Astrocyte (in vitro differentiated cells and primary cell): Measurements from ENCODE around the gene ZYG11B. TPM values are rescaled to one million over a fixed set of nuclear protein-coding genes. Genes with fewer than 3 reads are reported as not detected.

ENCODE experiments used
- DNase-seq: peaks from one replicate; pipeline ENCODE4 v3.0.0-alpha.2; 2010; ENCODE audit warnings: low read depth
- FAIRE-seq: peaks from 2 replicates; lab custom pipeline; 2011; peaks lifted over from hg19 to GRCh38; lab: Jason Lieb, UNC
- H2AFZ ChIP-seq: 2 replicates; pipeline ENCODE4 v1.6.0; 2012; ENCODE audit warnings: low read depth, low read length, inconsistent platforms
- H3K27ac ChIP-seq: 2 replicates; pipeline ENCODE4 v1.5.1; 2011; ENCODE audit warnings: low read depth, low read length, inconsistent platforms
- H3K27me3 ChIP-seq: 2 replicates; pipeline ENCODE4 v1.6.0; 2011; ENCODE audit warnings: low read length, inconsistent platforms; ENCODE audit not compliant: insufficient read depth
- H3K36me3 ChIP-seq: 2 replicates; pipeline ENCODE4 v1.5.1; 2011; ENCODE audit warnings: low read length, inconsistent platforms; ENCODE audit not compliant: insufficient read depth
- H3K4me1 ChIP-seq: 2 replicates; pipeline ENCODE4 v1.5.1; 2011; ENCODE audit warnings: low read length, inconsistent platforms; ENCODE audit not compliant: insufficient read depth
- H3K4me2 ChIP-seq: 2 replicates; pipeline ENCODE4 v1.6.0; 2012; ENCODE audit warnings: low read length, inconsistent platforms
- H3K4me3 ChIP-seq: 2 replicates; pipeline ENCODE4 v1.5.1; 2011; ENCODE audit warnings: low read depth, mild to moderate bottlenecking, low read length, inconsistent platforms; ENCODE audit not compliant: insufficient read depth
- H3K79me2 ChIP-seq: 2 replicates; pipeline ENCODE4 v1.6.0; 2012; ENCODE audit warnings: mild to moderate bottlenecking, low read length, inconsistent platforms; ENCODE audit not compliant: insufficient read depth
- H3K9ac ChIP-seq: 2 replicates; pipeline ENCODE4 v1.6.0; 2012; ENCODE audit warnings: mild to moderate bottlenecking, low read length, inconsistent platforms
- H3K9me3 ChIP-seq: 2 replicates; pipeline ENCODE4 v1.5.1; 2012; ENCODE audit warnings: low read depth, mild to moderate bottlenecking, low read length, inconsistent platforms; ENCODE audit not compliant: insufficient read depth
- H4K20me1 ChIP-seq: 2 replicates; pipeline ENCODE4 v1.6.0; 2012; ENCODE audit warnings: low read length, inconsistent platforms; ENCODE audit not compliant: insufficient read depth
- H3K27ac Mint-ChIP-seq: one replicate; pipeline ENCODE4 v1.8.0; 2021; ENCODE audit warnings: mild to moderate bottlenecking, mixed read lengths; ENCODE audit not compliant: unreplicated experiment
- H3K27me3 Mint-ChIP-seq: one replicate; pipeline ENCODE4 v1.8.0; 2021; ENCODE audit warnings: low read depth, mixed read lengths; ENCODE audit not compliant: unreplicated experiment
- H3K36me3 Mint-ChIP-seq: one replicate; pipeline ENCODE4 v1.8.0; 2021; ENCODE audit warnings: low read depth, mixed read lengths; ENCODE audit not compliant: unreplicated experiment
- H3K4me1 Mint-ChIP-seq: one replicate; pipeline ENCODE4 v1.8.0; 2021; ENCODE audit warnings: low read depth, mixed read lengths; ENCODE audit not compliant: unreplicated experiment
- H3K4me3 Mint-ChIP-seq: one replicate; pipeline ENCODE4 v1.8.0; 2021; ENCODE audit warnings: mild to moderate bottlenecking, moderate library complexity, mixed read lengths; ENCODE audit not compliant: unreplicated experiment
- H3K9me3 Mint-ChIP-seq: one replicate; pipeline ENCODE4 v1.8.0; 2021; ENCODE audit warnings: mild to moderate bottlenecking, mixed read lengths; ENCODE audit not compliant: unreplicated experiment
- EZH2 ChIP-seq: IDR thresholded peaks from 2 replicates; pipeline ENCODE4 v1.6.1; 2012; ENCODE audit warnings: mild to moderate bottlenecking, low read length, inconsistent platforms; ENCODE audit not compliant: insufficient read depth
- total RNA-seq: library from RNA; stranded (reverse); gene quantifications from 2 replicates; pipeline ENCODE4 v1.2.1, GENCODE V29; 2021
- TF ChIP-seq, protein P1 (sequence below): IDR thresholded peaks from 2 replicates; pipeline ENCODE4 v1.5.1; 2011; ENCODE audit warnings: low read depth, mild to moderate bottlenecking, inconsistent platforms, low read length, moderate library complexity; ENCODE audit not compliant: insufficient read depth

The ZYG11B gene
- total RNA-seq, 1 donor from 2014 or later = 22.1 TPM

DNA sequence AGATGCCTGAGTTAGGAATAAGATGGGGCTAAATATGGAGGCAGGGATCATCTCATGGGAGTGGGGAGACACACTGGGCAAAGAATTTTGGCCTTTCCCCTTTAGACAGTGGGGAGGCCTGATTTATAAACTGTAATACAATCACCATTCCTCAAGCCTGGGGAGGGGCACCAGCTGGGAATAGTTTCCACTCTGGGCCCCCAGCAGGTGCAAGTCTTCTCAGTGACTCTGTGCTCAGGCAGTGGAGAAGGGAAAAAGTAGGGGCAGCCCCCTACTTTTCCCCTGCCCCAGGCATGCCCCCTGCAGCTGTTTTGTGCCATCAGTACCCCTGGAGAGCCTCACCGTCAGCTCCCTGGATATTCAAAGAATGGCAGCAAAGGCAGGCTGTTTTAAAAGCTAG, 47.2 kb upstream of the ZYG11B start:
- Histone ChIP-seq H3K27ac (no peak overlapping the region), H2AFZ (no peak overlapping the region), H3K36me3 (no peaks in the 10 kb centered on the region), H3K4me2 (no peak overlapping the region), H3K4me3 (no peak overlapping the region), H3K4me1 (peaks cover 7% of the 10 kb centered on the region), H3K9ac (no peak overlapping the region), H3K79me2 (no peaks in the 10 kb centered on the region), H3K9me3 (no peaks in the 10 kb centered on the region), H3K27me3 (no peaks in the 10 kb centered on the region), H4K20me1 (no peaks in the 10 kb centered on the region)
- FAIRE-seq (no peak), DNase-seq (no peak)
- no peak overlapping the region for H3K4me3 Mint-ChIP-seq
- TF ChIP-seq, protein P1, sequence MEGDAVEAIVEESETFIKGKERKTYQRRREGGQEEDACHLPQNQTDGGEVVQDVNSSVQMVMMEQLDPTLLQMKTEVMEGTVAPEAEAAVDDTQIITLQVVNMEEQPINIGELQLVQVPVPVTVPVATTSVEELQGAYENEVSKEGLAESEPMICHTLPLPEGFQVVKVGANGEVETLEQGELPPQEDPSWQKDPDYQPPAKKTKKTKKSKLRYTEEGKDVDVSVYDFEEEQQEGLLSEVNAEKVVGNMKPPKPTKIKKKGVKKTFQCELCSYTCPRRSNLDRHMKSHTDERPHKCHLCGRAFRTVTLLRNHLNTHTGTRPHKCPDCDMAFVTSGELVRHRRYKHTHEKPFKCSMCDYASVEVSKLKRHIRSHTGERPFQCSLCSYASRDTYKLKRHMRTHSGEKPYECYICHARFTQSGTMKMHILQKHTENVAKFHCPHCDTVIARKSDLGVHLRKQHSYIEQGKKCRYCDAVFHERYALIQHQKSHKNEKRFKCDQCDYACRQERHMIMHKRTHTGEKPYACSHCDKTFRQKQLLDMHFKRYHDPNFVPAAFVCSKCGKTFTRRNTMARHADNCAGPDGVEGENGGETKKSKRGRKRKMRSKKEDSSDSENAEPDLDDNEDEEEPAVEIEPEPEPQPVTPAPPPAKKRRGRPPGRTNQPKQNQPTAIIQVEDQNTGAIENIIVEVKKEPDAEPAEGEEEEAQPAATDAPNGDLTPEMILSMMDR = no peak
- TF ChIP-seq EZH2 = no peak
- no peak overlapping the region for H3K27ac Mint-ChIP-seq
- H3K9me3 Mint-ChIP-seq = no peaks in the 10 kb centered on the region
- peaks cover 10% of the 10 kb centered on the region for H3K4me1 Mint-ChIP-seq
- no peaks in the 10 kb centered on the region for H3K27me3 Mint-ChIP-seq
- no peaks in the 10 kb centered on the region for H3K36me3 Mint-ChIP-seq

DNA sequence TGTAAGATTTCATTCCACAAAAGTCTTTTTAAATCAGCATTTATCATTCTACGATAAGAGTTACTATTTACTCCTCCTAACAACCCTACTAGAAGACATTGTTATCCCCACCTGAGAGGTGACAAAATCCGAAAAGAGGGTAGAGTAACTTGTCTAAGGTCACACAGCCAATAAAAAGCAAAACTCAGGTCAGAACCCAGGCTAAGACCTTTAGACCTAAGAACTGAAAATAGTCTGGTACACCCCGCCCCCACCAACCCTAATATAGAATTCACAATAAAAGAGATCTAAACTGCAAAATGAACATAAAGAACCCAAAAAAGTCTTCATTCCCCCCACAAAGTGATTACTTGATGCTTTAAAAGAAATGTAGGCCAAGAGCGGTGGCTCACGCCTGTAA, 46.8 kb upstream of the ZYG11B start:
- Mint-ChIP-seq H3K27ac (no peak overlapping the region), H3K36me3 (no peaks in the 10 kb centered on the region), H3K4me3 (no peak overlapping the region), H3K4me1 (peaks cover 8% of the 10 kb centered on the region), H3K9me3 (no peaks in the 10 kb centered on the region), H3K27me3 (no peaks in the 10 kb centered on the region)
- H3K27ac ChIP-seq = no peak overlapping the region
- TF ChIP-seq, protein P1 = no peak
- TF ChIP-seq EZH2 = no peak
- FAIRE-seq (no peak), DNase-seq (no peak)
- H3K4me1 ChIP-seq = peaks cover 5% of the 10 kb centered on the region
- no peak overlapping the region for H3K9ac ChIP-seq
- H2AFZ ChIP-seq = no peak overlapping the region
- no peaks in the 10 kb centered on the region for H3K27me3 ChIP-seq
- H3K4me3 ChIP-seq = no peak overlapping the region
- no peak overlapping the region for H3K4me2 ChIP-seq
- no peaks in the 10 kb centered on the region for H3K79me2 ChIP-seq
- no peaks in the 10 kb centered on the region for H4K20me1 ChIP-seq
- H3K36me3 ChIP-seq = no peaks in the 10 kb centered on the region
- no peaks in the 10 kb centered on the region for H3K9me3 ChIP-seq

DNA sequence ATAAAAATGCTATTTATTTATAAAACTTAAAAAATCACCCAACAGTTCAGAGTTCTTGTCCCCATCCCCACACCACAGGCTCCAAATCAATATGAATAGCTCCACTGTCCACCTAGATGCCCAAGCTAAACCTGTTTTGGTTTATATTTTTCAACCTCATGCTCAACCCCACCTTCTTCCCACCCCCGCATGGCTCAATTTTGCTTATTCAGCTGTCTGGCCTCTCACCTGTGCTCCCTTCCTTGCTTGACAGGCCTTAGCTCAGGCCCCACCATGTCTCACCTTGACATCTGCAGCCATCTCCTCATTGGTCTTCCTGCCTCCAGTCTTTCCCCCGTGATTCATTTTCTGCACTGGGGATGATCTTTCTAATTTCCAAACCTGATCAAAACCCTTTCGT, 45.9 kb upstream of the ZYG11B start:
- no peak overlapping the region for H3K4me3 Mint-ChIP-seq
- H3K36me3 ChIP-seq = peaks cover 2% of the 10 kb centered on the region
- no peak overlapping the region for H3K4me2 ChIP-seq
- H4K20me1 ChIP-seq = no peaks in the 10 kb centered on the region
- H2AFZ ChIP-seq = no peak overlapping the region
- H3K27ac ChIP-seq = no peak overlapping the region
- FAIRE-seq (no peak), DNase-seq (no peak)
- H3K9ac ChIP-seq = no peak overlapping the region
- no peaks in the 10 kb centered on the region for H3K4me1 ChIP-seq
- H3K36me3 Mint-ChIP-seq = no peaks in the 10 kb centered on the region
- no peaks in the 10 kb centered on the region for H3K27me3 ChIP-seq
- H3K79me2 ChIP-seq = no peaks in the 10 kb centered on the region
- no peak overlapping the region for H3K4me3 ChIP-seq
- H3K9me3 ChIP-seq = no peaks in the 10 kb centered on the region
- H3K4me1 Mint-ChIP-seq = no peaks in the 10 kb centered on the region
- H3K9me3 Mint-ChIP-seq = no peaks in the 10 kb centered on the region
- no peaks in the 10 kb centered on the region for H3K27me3 Mint-ChIP-seq
- TF ChIP-seq EZH2 = no peak
- TF ChIP-seq, protein P1 = no peak
- H3K27ac Mint-ChIP-seq = no peak overlapping the region
